ENCODE data around the gene RIN2.

Gene RIN2

DNA sequence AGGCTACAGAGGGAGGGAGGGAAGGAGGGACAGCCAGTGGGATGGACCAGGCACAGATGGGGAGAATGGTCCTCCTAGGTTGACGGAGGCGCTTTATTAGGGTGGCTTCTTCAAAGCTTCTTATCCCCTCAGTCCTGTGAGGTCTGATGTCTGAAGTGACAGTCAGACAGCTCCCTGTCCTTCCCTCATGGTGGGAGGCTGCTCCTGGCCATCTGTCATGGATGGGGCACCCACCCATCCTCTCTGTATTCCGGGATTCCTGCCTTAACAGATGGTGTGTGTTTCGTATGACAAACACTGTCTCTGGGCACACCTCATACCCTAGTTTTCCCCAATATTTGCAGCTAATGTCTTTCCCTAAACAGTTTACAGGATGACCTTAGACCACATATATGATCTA is 7.9 kb downstream of the RIN2 start:
- no peak for DNase-seq (ENCODE audit: low spot score)

DNA sequence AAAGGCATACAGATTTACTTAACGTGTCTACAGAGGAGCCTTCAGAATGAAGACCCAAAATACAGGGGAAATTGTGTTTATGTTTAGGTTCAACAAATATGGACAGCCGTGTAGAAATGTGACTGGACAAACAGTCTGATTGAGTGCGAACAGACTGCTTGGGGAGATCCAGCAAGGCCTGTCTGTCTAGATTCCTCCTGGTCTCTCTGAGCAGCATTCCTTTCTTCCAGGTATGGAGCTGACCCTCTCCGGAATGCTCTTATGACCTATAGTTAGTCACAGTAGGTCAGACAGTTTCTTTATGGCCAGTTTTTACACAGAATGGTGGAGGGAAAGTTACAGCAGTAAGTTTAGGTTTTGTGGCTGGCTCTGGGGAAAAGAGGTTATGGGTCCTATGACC is 9.0 kb downstream of the RIN2 start:
- DNase-seq (ENCODE audit: low spot score), result no peak

DNA sequence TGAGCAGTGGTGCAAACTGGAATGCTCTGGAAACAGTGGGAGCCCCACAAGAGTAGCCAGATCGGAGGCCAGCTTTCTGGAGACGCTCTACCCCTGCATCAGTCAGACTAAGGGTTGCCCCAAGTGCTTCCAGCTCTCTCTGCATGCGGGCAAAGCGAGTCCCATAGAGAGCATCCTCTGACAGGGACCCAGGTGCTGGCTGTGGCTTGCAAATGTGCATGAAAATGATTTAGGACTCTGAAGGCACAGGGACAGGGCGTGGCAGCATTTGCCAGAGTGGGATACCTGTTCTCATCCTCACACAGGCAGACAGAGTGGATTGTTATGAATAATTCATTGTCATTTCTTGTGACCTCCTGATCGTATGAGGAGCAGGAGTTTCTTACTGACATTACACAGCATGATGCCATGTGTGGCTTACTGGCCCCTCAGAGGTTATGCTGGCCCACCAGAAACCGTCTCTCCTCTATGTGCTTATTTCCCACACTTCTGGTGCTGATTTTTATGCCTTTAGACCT is 10.3 kb downstream of the RIN2 start:
- no peak for DNase-seq (ENCODE audit: low spot score)

DNA sequence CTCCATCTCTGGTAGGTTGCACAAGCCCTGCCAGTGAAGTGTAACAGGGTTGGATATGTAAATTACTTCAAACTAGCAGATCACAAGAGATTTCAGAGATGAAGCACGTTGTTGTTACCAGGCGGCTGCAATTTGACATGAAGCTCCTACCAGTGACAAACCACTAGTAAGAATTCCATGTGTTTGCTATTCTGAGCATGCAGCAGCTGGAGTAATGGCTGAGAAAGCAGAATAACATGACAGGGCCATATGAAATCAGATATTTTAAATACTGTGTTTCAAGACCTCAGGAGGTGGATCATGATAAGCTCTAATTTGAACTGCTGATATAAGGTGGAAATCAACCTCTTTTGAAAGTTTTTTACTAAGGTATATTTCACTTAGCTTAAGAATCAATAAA is 11.4 kb downstream of the RIN2 start:
- DNase-seq (ENCODE audit: low spot score), result no peak

DNA sequence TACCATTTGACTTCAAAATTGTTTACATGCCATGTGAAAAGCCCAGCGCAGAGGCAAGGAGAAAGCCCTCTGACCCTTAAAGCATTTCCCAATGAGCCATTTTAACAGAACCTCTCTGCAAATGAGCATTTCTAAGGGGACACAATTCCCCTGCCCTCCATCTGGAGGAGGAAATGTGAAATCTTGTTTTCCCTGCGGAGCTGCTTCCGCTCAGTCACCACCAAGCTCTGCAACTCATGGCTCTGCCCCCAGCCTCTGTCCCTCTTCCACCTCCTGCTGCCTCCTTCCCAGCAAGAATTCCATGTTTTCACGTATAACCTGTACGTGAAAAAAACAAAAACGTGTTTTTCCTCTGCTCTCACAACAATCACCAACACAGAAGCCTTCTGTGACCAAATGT is 12.3 kb downstream of the RIN2 start:
- DNase-seq (ENCODE audit: low spot score), result peak; percentile 23

DNA sequence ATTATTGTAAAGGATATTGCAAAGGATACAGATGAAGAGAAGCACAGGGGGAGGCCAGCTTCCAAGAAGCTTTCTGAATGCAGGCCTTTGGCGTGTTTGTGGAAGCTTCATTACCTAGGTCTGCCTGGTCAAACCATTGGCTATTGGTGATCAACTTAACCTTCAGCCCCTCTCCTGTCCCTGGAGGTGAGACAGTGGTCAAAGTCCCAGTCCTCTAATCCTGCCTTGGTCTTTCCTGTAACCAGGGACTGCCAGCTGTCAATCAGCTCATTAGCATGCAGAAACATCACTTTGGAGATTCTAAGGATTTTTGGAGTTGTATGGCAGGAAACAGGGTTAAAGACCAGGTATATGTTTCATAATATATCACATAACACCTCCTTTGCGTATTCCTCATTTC is 13.0 kb downstream of the RIN2 start:
- no peak for DNase-seq (ENCODE audit: low spot score)

DNA sequence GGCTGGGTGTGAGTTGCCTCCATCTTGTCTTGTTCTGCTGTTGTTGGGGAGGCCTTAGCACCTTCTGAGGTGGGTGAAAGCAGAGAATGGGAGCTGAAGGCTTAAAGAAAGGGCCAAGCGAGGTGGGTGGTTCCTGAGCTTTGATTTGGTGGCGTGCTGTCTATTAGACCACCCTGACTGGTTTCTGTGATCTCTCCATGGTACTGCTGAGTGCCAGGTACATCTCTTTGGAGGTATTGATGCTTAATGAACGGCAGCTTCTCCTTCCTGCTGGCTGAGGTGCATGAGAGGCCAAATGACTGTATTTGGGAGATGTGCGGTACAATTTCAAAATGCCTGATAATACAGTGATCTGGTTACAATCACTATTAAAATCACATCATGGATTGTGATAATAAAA is 15.4 kb downstream of the RIN2 start:
- no peak for DNase-seq (ENCODE audit: low spot score)

DNA sequence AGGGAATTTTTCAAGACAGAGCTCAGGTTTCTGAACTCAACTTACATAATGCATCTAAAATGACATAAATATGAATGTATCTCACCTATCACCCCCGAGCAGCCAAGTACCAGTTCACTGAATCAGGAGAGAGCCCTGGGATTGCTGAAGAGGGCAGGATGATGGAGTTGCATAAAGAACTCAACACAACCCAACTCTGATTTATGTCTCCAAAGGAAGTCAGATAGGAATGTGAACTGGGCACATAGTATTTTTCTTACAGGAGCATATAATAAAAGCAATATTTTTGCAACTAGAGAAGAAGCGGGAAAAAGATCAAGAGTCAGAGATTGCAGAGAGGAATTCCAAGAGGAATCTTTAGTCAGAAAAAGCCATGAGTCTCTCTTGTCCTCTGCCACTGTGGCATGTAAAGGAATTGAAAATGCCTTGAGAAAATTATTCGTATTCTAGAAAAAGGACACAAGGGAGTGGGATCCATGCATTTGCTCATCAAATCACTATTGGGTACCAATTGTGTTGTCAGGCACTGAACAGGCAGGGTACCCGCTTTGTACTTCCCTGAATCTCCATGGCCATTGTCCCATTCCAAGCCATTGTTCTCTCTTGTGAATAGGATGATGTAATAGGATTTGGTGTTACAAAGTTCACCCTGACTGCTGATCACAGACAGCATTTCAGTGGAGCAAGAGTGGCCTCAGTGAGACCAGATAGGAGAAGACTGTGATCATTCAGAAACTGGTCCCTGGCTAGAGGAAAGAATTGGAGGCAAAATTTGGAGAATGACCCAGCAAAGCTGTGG is 16.3 kb downstream of the RIN2 start:
- no peak for DNase-seq (ENCODE audit: low spot score)

DNA sequence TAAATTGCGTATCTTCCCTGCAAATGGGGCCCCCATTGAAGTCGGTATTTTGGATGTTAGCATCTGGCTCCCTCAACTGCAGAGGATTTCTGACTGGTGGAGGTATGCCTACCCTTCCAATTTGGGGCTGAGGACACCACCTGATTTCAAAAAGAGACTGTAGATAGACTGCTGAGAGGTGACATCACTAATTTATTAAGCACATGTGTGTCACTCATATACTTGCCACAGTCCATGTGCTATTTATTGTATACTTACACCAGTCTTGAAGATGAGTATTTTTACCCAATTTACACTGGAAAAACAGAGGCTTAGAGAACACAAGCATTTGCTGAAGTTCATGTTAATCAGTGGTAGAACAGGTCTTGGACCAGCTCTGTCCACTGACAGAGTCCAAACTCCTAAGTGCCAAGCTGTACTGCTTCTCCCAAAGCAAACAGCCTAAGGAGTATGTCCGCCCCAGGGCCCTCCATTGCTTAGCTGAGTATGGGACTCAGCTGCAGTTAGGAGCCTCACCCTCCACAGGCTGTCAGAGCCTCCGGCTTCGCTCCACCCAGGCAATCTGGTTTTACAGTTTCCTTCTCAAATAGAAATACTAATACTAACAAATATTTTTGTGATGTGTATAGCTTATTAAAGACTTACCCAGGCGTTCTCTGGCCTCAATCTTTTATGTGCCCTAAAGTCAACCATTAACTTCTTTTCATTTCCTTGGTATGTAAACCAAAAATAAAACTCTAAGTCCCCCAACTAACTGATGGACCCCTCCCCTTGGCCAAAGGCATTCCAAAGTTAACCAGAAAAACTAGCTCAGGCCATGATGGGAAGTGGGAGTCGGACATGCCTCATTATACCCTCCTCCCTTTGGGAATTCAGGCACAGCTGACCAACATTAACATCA is 17.5 kb downstream of the RIN2 start:
- DNase-seq (ENCODE audit: low spot score), result no peak

DNA sequence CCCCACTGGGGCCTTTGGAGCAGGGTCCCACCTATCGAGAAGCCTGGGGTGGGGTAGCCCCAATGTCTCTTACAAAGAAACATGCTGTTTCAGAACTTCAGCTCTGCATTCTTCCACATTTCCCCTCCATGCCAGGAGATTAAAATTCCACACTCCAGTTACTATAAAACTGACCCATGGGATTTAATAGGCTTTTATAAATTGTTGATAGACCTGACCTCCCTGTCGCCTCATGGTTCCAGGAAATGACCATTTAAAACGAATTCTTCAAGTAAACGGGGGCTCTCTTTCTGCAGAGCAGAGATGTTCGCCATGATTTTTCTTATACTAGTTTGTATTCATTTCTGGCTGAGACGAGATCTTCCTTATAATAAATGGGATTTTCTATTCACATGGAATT is 19.3 kb downstream of the RIN2 start:
- no peak for DNase-seq (ENCODE audit: low spot score)

DNA sequence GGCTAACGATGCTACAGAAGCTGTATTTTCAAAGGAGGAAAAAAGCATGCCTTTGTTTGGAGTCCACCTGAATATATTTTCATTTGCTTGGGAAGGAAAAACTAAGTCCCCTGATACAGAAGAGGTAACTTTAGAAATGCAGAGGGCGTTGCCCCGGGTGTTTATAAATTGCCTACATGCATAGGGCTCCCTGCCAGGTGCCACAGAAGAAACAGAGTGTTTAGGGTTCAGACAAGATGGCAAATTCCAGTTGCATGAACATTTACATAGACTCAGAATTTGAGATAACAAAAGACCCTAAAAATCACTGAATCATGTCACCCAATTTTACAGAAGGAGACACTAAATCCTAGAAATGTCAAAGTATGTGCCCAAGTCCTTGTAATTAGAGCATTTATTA is 19.9 kb downstream of the RIN2 start:
- no peak for DNase-seq (ENCODE audit: low spot score)

DNA sequence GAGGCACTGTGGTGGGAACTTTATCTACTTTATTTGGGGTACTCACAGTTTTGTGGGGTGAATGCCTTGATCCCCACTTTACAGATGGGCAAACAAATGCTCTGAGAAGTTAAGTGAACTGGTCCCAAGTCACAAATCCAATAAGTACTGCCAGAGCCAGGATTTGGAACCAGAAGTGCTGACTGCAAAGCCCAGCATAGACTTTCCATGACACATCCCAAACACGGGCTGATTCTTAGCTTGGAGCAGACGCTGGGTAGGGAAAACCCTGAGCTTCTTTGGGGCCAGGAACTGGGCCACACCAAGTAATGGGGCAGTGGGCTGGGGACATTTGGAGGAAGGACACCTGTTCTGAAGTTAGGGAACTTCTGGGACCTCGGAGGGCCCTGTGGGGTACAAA is 20.3 kb downstream of the RIN2 start:
- no peak for DNase-seq (ENCODE audit: low spot score)

DNA sequence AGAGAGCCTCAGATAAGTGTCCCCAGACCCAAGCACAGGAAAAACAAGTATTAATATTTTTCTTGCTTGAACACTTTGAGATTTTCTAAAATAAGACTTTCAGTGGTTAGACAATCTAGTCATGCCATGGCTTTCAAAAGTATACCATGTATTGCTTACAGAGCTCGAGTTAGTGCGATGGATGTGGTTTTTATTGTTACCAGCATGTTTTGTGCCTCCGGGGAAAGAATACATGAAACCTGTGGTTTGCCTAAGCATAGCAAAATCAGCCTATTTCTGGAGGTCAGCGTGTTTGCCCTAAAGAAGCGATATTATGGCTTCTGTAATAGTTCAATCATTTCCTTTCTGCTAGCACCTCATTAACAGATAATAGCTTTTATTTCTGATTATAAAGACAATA is 21.6 kb downstream of the RIN2 start:
- no peak for DNase-seq (ENCODE audit: low spot score)

DNA sequence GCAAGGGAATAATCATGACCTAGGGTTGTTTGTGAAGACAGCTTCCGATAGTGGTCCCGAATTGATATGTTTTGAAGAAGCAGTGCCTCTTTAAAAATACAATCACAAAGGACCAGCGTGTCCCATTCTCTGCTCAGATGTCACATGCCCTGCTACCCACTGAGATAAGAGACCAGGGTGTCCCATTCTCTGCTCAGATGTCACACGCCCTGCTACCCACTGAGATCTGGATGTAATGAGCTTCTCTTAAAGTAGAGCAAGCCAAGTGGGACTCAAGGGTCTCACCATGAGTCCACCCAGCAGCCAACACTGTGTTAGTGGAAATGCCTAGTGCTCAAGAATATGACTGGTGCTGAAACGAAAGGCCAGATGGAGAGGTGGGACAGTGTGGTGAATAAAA is 22.2 kb downstream of the RIN2 start:
- DNase-seq (ENCODE audit: low spot score), result no peak

DNA sequence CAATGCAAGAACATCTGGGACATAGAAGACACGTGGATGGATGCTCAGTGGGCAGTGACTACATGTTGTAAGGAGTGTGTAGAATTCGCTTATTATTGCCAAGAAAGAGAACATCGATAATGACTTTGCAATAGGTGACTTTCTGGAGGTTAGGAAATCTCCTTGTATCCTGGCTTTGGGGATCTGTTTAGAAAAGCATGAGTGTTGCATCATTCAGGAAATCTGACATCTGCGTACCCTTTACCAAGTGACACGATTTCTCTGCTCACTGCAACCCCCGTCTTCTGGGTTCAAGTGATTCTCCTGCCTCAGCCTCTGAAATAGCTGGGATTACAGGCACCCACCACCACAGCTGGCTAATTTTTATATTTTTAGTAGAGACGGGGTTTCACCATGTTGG is 23.2 kb downstream of the RIN2 start:
- no peak for DNase-seq (ENCODE audit: low spot score)

DNA sequence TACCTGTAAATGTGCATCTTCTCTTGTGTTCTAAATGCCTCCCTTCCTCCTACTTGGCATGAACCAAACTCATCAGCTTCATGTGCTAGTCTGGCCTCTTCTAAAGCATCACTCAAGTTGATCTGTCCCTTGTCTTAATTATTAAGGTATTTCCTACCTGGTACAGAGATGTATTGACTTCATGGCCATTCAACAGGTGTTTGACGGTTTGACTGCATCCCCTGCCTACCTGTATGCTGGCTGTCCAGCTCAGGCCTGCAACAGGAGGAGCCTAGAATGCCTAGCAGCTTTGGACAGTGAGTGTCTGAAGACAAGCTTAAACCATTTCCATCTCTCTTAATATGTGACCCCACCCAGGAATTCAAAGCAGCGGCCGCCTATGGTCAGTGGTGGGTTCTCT is 24.6 kb downstream of the RIN2 start:
- DNase-seq (ENCODE audit: low spot score), result no peak

DNA sequence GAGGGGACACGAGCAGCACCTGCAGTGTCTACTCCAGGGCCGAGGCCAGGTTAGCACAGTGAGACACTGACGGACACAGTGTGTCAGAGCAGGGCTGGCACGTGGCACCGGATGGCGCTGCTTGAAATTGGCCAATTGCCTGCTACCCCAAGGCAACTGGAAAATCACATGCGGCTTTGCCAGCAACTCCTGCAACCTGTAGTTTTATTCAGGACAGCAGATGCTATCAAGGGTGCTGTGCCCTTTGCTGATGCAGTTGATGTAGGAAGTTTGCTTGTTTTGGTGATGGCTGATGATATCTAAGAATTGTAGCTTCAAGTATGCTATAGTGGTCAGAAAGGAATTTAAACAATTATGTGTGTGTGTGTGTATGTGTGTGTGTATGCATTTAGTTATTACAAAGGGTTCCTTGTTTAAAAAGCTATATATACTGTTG is 25.9 kb downstream of the RIN2 start:
- DNase-seq (ENCODE audit: low spot score), result no peak

DNA sequence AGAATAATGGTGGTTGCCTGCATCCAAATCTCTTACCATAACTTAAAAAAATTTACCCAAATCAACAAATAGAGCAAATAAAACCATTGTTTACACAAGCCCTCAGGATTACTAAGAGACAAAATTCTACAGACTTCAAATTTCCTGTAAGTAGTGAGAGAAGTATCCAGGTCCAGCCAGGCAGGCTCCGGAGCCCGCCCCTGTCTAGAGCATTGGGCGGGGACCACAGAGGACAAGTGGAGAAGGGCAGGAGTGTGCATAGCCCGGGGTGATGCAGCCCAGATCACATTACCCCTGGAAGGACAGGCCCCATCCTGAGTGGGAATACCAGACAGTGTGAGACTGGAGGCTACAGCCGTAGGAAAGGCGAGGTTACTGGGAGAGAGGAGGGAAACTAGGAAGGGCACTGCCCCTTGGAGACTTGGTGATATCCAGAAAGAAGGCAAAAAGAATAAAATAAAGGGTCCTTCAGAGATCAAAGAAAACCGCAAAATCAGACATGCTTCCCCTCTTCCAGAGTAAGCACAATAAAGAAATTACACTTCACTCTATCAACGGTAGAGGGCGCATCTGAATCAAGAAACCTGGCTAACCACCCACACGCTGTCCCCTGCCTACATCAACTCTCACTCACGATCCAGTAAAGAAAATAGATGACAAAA is 26.6 kb downstream of the RIN2 start:
- peak; percentile 65 for DNase-seq (ENCODE audit: low spot score)

DNA sequence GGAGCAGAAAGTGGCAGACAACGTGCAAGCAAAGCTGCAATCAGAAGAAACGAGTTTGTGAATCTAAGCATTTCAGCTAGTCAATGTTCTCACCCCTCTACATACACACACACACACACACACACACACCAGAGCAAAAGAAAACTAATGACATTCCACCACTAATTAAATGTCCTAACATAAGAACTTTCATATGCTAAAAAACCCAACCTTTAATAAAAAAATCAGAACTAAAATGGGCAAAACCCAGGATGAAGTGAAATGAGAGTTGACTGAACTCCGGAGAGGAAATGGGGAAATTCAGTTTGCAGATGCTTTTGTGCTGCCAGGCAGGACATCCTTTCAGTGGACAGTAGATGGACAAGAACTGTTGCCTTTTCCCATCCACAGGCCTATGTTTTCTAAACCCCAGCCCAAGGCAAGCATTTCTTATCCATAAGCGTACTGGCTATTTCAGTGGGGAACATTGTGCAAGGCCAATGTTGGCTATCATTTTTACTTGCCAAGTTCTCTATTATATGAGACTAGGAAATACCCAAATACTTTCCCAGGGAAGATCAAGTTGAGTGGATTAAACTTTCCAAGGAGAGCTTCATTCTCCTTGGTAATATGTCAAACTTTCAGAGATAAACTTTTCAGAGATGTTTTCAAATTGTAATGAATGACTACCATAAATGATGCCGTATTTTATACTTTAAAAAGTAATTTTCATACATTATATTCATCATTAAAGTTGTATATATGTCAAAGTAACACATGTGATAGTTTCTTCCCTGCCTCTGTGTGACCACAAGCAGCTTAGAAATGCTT is 27.3 kb downstream of the RIN2 start:
- no peak for DNase-seq (ENCODE audit: low spot score)

DNA sequence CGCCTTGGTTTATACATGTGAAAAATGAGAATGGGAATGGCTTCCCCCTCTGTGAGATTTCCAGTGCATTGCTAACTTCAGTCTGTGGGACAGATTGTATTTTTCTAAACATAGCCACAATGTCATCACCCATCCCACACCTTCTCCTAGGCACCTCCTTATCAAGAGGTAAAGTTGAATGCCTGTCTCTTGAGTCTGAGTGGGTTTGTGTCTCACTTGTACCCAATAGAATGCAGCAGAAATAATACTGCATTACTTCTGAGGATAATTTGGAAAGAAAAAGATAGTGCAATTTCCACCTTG is 27.9 kb downstream of the RIN2 start:
- no peak for DNase-seq (ENCODE audit: low spot score)

DNA sequence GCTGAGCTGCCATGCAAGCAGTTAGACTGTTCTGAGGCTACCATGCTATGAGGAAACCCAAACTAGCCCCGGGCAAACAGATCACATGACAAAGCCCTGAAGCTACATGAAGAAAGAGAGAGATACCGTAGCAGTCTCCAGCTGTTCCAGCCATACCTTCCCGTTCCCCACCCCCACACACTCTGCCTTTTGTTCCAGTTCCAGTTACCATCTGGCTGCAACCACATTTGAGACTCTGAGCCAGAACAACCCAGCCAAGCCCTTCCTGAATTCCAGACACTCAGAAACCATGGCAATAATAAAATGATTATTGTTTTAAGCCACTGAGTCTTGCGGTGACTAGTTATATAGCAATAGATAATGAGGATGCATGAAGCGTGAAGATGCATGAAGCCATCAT is 28.3 kb downstream of the RIN2 start:
- peak; percentile 33 for DNase-seq (ENCODE audit: low spot score)

DNA sequence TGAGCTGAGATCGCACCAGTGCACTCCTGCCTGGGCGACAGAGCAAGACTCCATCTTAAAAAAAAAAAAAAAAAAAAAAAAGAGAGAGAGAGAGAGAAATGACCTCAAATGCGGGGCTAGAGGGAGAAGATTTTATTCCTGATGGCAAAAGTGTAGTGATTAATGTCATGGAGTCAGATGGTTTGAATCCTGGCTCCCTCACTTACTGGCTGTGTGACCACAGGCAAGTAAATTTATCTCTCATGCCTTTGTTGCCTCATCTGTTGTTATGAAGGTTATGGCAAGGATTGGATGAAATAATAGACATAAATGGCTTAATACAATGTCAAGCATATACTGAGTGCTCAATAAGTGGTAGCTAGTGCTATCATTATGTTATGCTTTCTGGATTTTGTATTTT is 29.3 kb downstream of the RIN2 start:
- no peak for DNase-seq (ENCODE audit: low spot score)
